Right ventricle myocardium inferior (tissue), 1 donor: Measurements from ENCODE around the gene VPS33B. TPM values are rescaled to one million over a fixed set of nuclear protein-coding genes. Genes with fewer than 3 reads are reported as not detected.

Source experiments
- ATAC-seq: fragments of 200-7000 bp; cut with Tn5 transposase; one replicate; pipeline ENCODE4 v1.9.1; 2020; ENCODE audit warnings: mild to moderate bottlenecking, moderate library complexity
- DNase-seq: peaks from one replicate; pipeline ENCODE4 v3.0.0; 2021; ENCODE audit errors: missing footprints
- intact Hi-C: fragments of 100-400 bp; cut with DNase I; formaldehyde crosslinking; loops from one replicate; pipeline ENCODE4 v1.11.0; 2022
- total RNA-seq: library from RNA; stranded (reverse); fragmentation: NEBNext Ultra II Directional; extraction: Animal tissue kit (Norgen Biotek cat#: 25700); gene quantifications from one replicate; pipeline ENCODE4 v1.2.1, GENCODE V29; 2021
- donor health status: DM: no; HTN: yes; CAD: no; lungs with severe emphysema.

The VPS33B gene
- total RNA-seq, 1 donor from 2014 or later, result 4.2 TPM

DNA sequence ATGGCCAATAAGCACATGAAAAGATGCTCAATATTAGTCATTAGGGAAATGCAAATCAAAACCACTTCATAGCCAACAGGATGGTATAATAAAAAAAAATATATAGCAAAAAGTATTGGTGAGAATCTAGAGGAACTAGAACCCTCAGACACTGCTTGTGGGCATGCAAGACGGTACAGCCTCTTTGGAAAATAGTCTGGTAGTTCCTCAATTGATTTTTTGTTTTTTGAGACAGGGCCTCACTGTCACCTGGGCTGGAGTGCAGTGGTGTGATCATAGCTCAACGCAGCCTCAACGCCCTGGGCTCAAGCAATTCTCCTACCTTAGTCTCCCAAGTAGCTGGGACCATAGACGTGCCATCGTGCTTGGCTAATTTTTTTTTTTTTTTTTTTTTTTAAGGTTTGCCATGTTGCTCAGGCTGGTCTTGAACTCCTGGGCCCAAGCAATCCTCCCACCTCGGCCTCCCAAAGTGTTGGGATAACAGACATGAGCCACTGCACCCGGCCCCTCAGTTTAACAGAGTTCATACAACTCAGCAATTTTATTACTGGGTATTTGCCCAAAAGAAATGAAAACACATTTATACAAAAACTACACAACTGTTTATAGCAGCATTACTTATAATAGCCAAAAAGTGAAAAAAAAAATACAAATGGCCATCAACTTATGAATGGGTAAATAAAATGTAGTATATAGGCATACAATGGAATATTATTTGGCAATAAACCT, 33.2 kb downstream of the VPS33B start:
- no peak for ATAC-seq
- intact Hi-C loops, result no loop called here
- no peak for DNase-seq

DNA sequence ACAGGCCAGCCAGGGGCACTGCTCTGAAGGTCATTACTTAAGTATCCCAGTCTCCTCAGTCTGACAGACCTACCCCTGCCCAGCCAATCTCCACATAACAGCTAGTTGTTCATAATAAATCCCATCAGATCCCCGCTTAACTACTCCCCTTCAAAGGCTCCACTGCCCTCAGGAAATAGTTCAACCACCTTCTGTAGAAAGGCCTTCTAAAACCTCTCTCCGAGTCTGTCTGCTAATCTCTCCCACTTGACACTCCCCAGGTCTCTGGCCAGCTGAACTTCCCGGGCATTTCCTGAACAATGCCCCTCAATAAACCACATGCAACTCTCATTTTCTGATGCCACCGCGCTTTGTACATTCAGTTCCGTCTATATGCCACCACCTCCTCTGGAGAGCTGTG, 34.1 kb downstream of the VPS33B start:
- DNase-seq, result no peak
- ATAC-seq, result no peak

DNA sequence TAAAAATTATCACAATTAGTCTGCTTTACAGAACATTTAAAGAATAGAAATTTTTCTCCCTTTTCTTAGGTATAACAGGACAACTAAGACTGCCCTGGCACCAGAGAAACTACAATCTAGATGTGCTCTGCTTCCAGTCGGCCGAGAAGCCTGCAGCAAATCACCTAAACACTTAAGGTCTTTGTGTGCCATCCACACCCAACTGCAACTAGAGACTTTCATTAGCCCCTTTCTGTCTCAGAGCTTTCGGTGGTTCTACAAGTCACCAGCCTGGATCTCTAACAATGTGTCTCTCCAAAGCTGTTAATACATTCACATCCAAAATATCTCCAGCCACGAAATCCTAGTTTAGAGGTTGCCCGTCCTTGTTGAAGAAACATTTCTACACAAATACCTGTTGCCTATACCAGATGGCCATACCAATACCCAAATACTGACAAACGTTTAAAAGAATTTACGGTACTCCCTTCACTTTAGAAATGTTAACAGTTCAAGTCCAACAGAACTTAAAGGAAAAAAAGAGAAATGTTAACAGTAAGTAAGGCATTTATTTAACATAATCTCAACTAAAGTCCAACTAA, 34.7 kb downstream of the VPS33B start:
- DNase-seq (no peak), ATAC-seq (no peak)
- intact Hi-C loops, result no loop called here

More for the DNA sequence above, 34.1 kb downstream of the VPS33B start:
- intact Hi-C loops, result no loop called here

DNA sequence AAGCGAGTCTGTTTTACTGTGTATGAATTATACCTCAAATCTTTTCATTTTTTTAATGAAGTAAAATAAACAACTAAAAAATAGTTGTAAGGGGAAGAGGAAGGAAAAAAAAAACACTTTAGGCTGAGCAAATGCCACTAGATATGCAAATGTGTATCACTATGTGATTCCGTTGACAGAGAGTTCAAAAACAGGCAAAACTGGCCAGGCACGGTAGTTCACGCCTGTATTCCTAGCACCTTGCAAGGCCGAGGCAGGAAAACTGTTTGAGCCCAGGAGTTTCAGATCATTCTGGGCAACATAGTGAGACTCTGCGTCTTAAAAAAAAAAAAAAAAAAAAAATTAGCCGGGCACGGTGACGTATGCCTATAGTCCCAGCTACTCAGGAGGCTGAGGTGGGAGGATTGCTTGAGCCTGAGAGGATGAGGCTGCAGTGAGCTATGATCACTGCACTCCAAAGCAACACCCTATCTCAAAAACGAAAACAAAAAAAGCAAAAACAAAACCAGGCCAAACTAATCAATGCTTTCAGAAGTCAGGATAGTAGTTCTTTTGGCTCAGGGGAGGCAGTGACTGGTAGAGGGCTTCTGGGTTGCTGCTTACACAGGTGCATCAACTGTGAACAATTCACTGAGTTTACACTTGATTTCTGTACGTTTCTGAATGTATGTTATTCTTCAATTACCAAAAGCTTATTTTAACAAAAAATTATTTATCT, 35.4 kb downstream of the VPS33B start:
- no peak for ATAC-seq
- intact Hi-C loops, result no loop called here
- no peak for DNase-seq

DNA sequence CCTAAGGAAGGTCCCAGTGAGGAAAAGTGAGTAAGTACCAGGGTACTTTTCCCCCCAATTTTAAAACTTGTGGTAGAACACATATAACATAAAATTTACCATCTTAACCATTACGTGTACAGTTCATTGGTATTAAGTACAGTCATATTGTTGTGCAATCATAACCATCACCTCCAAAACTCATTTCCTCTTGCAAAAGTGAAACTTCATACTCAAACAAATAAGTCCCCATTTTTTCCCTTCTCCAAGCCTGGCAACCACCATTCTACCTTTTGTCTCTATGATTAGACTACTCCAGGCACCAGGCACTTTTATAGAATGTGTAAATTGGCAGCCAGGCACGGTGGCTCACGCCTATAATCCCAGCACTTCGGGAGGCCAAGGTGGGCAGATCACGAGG, 40.3 kb downstream of the VPS33B start:
- DNase-seq (no peak), ATAC-seq (no peak)
- intact Hi-C loops, result no loop called here

DNA sequence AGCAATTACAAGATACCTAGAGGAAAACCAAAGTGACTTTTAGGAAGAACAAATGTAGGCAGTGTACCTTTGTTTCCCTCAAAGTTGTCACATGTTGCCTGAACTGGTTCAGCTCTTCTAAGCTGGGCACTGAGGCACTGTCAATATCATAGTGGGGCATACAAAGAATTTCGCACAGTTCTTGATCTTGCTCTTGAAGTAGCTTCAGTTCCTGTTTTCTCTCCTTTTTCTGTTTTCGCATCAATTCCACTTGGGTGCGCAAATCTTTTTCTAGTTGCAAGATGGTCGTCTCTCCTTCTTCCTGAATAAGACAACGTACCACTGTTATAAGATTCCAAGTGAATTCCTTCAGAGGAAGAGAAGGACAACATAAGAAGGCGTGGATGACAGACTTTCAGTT, 40.7 kb downstream of the VPS33B start:
- intact Hi-C loops, result no loop called here
- no peak for DNase-seq
- no peak for ATAC-seq

DNA sequence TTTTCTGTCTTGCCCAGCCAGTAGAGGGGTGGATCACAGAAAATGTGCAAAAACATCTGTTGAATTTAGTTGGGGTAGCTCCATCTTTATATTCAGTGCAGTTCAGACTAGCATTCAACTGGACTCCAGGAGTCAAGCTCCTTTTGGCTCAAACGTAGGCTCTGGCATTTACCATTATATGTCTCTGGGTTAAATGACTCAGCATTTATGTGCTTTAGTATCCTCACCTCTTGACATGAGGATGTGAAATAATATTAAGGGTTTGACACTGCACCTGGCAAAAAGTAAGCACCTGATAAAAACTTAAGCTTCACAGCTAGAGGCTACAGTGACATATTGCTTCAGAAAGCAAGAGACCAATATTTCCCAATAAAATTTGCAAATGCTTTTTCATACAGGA, 42.8 kb downstream of the VPS33B start:
- ATAC-seq, result no peak
- DNase-seq, result no peak
- intact Hi-C loops, result no loop called here

DNA sequence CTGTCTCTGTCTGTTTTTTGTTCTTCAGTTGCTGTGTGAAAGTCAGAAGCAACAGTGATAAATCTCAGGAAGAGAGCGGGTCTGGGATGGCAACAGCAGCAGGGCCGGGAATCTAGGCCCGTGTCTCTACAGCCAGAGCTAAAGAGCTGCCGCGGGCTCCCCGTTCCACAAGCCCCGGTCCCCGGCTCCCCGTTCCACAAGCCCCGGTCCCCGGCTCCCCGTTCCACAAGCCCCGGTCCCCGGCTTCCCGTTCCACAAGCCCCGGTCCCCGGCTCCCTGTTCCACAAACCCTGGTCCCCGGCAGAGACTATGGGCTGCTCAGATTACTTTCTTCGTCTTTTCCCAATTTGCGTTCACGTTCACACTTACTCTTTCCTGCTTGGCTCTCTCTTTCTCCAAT, 48.2 kb downstream of the VPS33B start:
- ATAC-seq (no peak), DNase-seq (no peak)

DNA sequence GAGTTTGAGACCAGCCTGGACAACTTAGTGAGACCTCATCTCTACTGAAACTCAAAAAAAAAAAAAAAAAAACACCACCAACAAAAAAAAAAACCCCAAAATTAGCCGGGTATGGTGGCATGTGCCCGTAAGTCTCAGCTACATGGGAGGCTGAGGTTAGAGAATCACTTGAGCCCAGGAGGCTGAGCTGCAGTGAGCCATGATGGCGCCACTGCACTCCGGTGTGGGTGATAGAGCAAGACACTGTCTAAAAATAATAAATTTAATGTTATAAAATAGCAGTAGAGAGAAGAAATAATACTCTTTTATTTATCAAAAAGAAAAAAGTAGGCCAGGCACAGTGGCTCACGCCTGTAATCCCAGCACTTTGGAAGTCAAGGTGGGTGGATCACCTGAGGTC, 50.3 kb downstream of the VPS33B start:
- ATAC-seq (no peak), DNase-seq (no peak)
- intact Hi-C loops, result no loop called here

More for the DNA sequence above, 48.2 kb downstream of the VPS33B start:
- intact Hi-C loops, result no loop called here

DNA sequence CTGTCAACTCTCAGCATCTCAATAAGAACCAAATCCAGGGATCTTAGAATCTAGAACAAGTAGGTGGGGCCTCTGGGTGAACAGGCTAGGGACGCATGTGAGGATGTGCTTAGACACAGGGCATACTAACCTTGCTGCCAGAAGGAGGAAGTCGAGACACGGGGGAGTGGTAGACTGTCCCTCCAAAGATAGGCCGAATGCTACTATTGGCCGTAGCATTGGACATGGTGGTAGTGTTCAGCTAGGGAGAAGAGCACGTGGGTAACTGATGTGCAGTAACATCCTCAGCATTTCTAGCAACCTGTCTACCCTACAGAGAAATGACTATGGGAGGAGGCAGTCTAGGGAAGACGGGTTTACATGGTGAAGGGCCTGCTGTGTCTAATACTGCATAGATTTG, 52.1 kb downstream of the VPS33B start:
- no peak for ATAC-seq
- intact Hi-C loops, result no loop called here
- no peak for DNase-seq

DNA sequence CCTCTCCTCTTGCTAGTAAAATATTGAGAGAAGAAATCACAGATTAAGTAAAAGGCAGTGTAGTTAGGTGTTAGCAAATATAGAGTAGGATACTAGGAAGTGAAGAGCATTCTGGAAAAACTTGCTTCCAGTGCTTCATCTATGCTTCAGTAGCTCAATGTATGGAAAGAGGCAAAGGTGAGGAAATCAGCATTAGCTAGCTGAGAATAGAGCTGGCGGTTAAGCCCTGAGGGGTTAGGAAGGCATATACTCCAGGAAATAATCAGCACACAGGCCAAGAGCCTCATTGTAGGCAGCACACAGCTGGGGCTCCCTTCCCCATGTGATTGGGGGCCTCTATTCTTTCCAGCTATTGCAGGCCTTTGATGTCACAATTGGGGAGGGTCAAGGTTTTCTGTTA, 54.0 kb downstream of the VPS33B start:
- ATAC-seq, result no peak
- intact Hi-C loops, result no loop called here

DNA sequence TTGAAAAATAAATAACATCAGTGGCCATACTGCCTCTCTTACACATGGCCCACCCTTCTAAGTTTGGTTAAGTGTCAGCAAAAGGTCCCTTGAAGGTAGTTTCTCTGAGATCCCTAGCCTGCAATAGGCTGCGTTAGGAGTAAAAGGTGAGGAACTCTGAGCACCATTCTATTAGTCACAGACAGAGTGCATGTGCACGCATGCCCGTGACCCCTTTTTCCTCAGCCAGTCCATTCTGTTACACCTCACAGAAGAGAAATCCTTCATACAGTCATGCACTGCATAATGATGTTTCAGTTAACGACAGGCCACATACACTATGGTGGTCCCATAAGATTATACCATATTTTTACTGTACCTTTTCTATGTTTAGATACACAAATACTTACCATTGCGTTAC, 55.2 kb downstream of the VPS33B start:
- DNase-seq (no peak), ATAC-seq (no peak)
- intact Hi-C loops, result no loop called here

More for the DNA sequence above, 54.0 kb downstream of the VPS33B start:
- no peak for DNase-seq

DNA sequence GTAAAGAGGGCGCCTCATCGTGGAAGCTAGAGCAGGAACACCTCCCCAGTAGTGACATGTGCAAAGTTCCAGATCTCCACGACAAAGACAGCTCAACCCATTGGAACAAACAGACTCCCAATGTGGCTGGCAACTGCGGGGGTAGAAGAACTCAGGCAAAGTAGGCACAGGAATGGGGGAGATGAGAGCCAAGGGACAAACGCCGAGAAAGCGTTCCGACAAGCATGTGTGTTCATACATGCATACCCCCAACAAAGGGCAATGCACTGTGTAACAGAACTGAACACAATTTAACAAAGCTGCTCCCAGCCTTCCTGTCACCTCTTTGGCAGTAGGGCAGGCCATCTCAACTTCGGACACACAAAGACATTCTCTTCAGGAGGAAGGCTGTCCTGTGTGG, 56.1 kb downstream of the VPS33B start:
- intact Hi-C loops, result no loop called here
- DNase-seq (no peak), ATAC-seq (no peak)

DNA sequence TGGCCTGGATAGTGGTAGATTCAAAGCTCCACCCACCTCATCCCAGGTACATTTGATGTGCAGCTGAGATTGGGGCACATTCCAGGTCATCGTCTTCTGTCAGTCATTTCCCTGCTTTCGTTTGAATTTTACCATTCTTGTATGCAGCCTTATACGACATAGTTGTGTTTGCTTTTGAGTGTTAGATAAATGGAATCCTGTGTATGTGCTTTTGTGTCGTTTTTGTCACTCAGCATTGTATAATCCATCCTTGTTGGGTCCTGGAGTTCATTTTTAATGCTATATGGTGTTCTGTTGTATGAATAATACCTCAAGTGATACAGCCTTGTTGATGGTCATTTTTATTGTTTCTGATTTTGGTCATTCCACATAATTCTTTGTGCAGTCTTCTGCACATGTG, 60.4 kb downstream of the VPS33B start:
- no peak for ATAC-seq
- intact Hi-C loops, result no loop called here
- no peak for DNase-seq

DNA sequence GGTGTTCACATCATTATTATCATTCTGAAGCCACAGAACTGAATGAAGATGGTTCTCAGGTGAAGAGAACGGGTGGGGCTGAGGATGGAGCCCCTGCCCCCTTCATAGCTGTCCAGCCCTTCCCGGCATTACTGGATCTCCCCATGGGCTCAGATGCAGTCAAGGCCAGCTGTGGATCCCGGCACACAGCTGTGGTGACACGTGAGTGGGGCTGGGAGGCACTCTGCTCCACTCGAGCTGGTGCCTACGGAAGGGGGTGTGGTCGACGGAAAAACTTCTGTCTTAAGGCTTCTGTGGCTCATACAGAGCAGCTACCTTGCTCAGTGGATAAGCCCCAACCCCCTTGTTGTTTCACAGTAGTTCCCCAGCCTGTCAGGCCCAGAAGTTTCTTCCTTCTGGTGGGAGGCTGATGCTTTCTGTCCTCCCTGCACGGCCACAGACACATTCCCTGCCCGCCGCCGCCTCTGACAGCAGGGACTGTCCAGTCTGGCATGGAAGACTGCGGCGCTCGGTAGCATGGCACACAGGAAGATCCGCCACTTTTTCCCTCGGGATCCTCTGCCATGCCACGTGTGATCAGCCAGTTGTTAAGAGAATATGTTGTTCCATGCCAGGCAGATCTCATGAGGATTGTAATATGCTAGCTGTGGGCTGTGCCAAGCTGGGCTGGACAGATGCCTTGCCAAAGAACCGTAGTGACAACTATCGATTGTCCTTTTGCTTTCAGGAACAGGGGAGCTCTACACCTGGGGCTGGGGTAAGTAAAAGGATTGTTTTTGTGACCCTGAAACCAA, 61.9 kb downstream of the VPS33B start:
- ATAC-seq (no peak), DNase-seq (no peak)
- intact Hi-C loops, result loop anchor here (2.0 kb wide), 1 partner anchor 88 kb away; no protein-coding TSS in a partner anchor

DNA sequence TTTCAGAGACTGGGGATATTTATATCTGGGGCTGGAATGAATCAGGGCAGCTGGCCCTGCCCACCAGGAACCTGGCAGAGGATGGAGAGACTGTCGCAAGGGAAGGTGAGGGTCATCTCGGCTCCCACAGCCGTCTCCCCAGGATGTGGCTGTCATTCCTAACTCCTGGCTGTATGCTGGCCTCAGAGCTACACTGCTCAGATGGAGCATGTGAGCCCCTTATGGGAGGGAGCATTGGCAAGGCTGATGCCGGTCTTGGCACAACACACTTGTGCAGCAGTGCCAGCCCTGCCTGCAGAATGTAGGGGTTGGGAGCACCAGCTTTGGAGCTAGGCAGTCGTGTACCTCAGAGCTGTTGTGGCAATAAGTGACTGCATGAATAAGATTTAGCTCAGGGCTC, 62.5 kb downstream of the VPS33B start:
- DNase-seq (no peak), ATAC-seq (peak; percentile 77)
- intact Hi-C loops, result loop anchor here (2.0 to 10.0 kb wide), 4 partner anchors 32 to 312 kb away; partner anchors contain the start of genes PRC1 and VPS33B

DNA sequence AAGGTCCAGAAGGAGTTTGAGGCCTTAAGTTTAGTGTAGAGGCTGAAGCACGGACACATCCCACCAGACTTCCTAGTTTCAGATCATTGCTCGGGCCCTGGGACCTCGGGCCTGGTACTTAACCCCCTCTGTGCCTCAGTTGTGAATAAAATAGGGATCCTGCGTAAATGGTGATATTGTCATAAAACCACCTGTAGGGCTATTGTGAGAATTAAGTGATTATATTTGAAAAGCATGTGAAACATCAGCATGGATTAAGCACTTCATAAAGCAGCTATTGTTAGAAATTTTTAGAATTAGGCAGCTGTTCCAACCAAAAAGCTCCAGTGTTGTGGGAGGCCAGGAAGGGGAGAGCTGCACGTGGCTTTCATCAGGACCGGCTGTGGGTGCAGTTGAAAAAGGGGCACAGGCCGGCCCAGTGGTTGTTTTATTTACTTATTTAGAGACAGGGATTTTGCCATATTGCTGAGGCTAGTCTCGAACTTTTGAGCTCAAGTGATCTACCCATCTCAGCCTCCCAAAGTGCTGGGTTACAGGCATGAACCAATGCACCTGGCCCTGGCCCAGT, 63.3 kb downstream of the VPS33B start:
- intact Hi-C loops, result loop anchor here (5.0 to 10.0 kb wide), 3 partner anchors 33 to 313 kb away; partner anchors contain the start of genes PRC1 and VPS33B
- no peak for DNase-seq
- ATAC-seq, result no peak

DNA sequence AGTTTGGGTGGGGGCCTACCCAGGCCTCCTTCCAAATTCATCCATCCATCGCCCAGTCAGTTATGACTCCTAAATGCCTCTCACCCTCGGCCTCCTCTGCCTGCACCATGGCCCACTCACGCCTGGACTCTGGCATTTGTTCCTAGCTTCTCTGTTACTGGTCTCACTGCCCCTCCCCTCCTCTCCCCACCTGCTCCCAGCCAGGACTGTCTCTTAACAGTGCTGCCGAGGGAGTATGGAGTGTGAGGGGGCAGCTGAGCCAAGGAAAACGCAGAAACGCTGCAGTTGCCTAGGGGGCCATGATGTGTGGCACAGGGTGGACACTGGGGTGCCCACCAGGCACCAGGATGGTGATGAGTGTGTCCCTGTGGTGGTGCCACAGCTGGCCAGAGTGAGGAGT, 64.6 kb downstream of the VPS33B start:
- intact Hi-C loops, result loop anchor here (5.0 to 10.0 kb wide), 3 partner anchors 35 to 315 kb away; partner anchors contain the start of genes PRC1 and VPS33B

More for the DNA sequence above, 64.6 kb downstream of the VPS33B start:
- DNase-seq (no peak), ATAC-seq (no peak)
